Measurements from ENCODE around the gene ANKMY1. TPM values are rescaled to one million over a fixed set of nuclear protein-coding genes. Genes with fewer than 3 reads are reported as not detected.

ANKMY1 gene
- total RNA-seq, 1 donor from 2014 or later = 28.5 TPM

DNA sequence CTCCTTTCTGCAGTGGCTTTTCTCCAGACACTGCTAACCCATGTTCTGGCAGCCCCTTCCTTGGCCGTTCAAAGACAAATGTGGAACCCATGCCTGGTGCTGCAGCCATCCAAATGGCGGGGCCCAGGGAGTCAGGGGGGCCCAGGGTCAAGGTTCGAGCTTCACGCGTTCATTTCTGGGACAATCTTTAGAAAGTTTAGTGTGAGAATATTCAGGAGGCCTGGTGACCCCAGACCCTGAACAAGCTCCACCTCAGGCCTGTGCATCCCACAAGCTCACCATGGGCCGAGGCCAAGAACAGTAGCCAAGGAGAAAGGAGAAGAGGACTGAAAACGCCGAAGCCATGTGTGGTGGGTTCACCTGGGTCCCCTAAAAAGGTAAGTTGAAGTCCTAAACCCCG is 54.4 kb downstream of the ANKMY1 start:
- Mint-ChIP-seq H3K27ac (ENCODE audit: unreplicated experiment) (no peak overlapping the region), H3K9me3 (ENCODE audit: unreplicated experiment) (no peaks in the 10 kb centered on the region), H3K36me3 (ENCODE audit: unreplicated experiment) (peaks cover 7% of the 10 kb centered on the region), H3K4me1 (ENCODE audit: unreplicated experiment) (no peaks in the 10 kb centered on the region), H3K4me3 (ENCODE audit: unreplicated experiment) (no peak overlapping the region), H3K27me3 (ENCODE audit: unreplicated experiment) (no peaks in the 10 kb centered on the region)
- DNase-seq (ENCODE audit: extremely low spot score, unreplicated experiment) = peak; percentile 79
- TF ChIP-seq, protein P1, sequence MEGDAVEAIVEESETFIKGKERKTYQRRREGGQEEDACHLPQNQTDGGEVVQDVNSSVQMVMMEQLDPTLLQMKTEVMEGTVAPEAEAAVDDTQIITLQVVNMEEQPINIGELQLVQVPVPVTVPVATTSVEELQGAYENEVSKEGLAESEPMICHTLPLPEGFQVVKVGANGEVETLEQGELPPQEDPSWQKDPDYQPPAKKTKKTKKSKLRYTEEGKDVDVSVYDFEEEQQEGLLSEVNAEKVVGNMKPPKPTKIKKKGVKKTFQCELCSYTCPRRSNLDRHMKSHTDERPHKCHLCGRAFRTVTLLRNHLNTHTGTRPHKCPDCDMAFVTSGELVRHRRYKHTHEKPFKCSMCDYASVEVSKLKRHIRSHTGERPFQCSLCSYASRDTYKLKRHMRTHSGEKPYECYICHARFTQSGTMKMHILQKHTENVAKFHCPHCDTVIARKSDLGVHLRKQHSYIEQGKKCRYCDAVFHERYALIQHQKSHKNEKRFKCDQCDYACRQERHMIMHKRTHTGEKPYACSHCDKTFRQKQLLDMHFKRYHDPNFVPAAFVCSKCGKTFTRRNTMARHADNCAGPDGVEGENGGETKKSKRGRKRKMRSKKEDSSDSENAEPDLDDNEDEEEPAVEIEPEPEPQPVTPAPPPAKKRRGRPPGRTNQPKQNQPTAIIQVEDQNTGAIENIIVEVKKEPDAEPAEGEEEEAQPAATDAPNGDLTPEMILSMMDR (IDR thresholded peaks at IDR 0.05) = no peak

DNA sequence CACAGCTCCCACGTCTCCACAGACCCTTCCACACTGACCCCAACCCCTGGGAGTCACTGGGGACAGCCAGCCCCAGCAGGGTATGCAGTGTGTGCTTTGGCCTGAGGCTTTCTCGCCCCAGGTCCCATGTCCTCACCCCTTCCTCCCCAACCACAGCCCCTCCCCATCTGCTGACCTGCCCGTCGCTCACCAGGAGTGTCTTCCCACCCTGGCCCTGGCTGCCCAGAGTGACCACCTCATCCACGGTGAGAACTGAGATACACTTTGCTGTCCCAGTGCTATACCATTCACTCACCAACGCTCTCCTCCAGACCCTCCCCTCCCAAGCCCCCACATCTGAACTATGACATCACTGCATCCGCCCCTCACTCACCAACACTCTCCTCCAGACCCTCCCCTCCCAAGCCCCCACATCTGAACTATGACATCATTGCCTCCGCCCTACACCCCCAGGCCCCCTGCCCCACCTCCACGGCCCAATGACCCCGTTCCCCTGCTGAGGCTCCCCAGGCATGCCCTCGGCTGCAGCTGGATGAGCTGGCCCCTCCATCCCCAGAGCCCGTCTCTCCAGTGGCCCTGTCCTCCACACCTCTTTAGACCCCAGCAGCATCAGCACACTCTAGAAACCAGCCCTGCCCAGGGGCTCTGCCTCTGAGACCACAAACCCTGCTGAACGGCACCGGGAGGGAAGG is 55.2 kb downstream of the ANKMY1 start:
- TF ChIP-seq, protein P1 (IDR thresholded peaks at IDR 0.05) = no peak
- peak; percentile 79 for DNase-seq (ENCODE audit: extremely low spot score, unreplicated experiment)
- no peak overlapping the region for H3K27ac Mint-ChIP-seq (ENCODE audit: unreplicated experiment)
- H3K36me3 Mint-ChIP-seq (ENCODE audit: unreplicated experiment) = peaks cover 7% of the 10 kb centered on the region
- H3K4me1 Mint-ChIP-seq (ENCODE audit: unreplicated experiment) = no peaks in the 10 kb centered on the region
- H3K9me3 Mint-ChIP-seq (ENCODE audit: unreplicated experiment) = no peaks in the 10 kb centered on the region
- no peak overlapping the region for H3K4me3 Mint-ChIP-seq (ENCODE audit: unreplicated experiment)
- H3K27me3 Mint-ChIP-seq (ENCODE audit: unreplicated experiment) = no peaks in the 10 kb centered on the region

DNA sequence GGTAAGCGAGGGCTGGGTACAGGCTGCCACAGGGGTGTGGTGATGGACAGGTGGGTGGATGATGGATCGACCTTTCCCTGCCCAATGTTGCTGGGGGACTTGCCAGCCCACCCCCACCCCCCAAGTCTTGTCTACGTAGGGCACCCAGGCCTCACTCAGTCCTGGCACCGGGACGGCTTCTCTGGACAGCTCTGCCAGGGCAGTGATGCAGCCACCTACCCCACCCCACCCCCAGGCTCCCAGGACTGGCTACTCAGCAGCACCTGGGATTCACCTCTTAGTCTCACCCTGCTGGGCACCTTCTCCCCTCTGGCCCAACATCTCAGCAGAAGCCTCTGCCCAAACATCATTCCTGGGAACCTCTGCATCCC is 55.7 kb downstream of the ANKMY1 start:
- peaks cover 9% of the 10 kb centered on the region for H3K36me3 Mint-ChIP-seq (ENCODE audit: unreplicated experiment)
- H3K9me3 Mint-ChIP-seq (ENCODE audit: unreplicated experiment) = no peaks in the 10 kb centered on the region
- H3K4me1 Mint-ChIP-seq (ENCODE audit: unreplicated experiment) = no peaks in the 10 kb centered on the region
- H3K27ac Mint-ChIP-seq (ENCODE audit: unreplicated experiment) = no peak overlapping the region
- H3K4me3 Mint-ChIP-seq (ENCODE audit: unreplicated experiment) = no peak overlapping the region
- H3K27me3 Mint-ChIP-seq (ENCODE audit: unreplicated experiment) = no peaks in the 10 kb centered on the region
- DNase-seq (ENCODE audit: extremely low spot score, unreplicated experiment) = no peak
- TF ChIP-seq, protein P1 (IDR thresholded peaks at IDR 0.05) = no peak

DNA sequence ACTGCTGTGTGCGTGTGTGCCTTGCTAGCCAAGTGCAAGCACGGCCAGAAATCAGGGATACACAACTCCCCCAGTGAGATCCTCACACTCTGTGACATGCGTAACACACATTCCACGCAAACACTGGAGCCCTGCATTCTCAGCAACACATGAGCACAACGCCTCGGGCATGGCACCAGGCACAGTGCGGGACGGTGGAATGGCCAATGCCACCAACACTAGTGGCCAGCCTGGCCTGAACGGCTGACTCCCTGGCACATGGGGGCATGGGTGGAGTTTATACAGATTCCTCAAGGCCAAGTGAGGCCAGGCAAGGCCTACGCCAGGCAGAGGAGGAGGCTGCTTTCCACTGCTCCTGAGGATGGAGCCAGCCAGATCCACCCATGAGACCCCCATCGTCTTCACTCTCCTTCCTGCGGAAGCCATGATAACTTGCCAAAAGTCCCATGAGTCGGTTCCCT is 56.2 kb downstream of the ANKMY1 start:
- H3K9me3 Mint-ChIP-seq (ENCODE audit: unreplicated experiment) = no peaks in the 10 kb centered on the region
- DNase-seq (ENCODE audit: extremely low spot score, unreplicated experiment) = peak; percentile 77
- H3K4me3 Mint-ChIP-seq (ENCODE audit: unreplicated experiment) = no peak overlapping the region
- peaks cover 12% of the 10 kb centered on the region for H3K36me3 Mint-ChIP-seq (ENCODE audit: unreplicated experiment)
- no peak overlapping the region for H3K27ac Mint-ChIP-seq (ENCODE audit: unreplicated experiment)
- TF ChIP-seq, protein P1 (IDR thresholded peaks at IDR 0.05) = no peak
- H3K4me1 Mint-ChIP-seq (ENCODE audit: unreplicated experiment) = no peaks in the 10 kb centered on the region
- H3K27me3 Mint-ChIP-seq (ENCODE audit: unreplicated experiment) = no peaks in the 10 kb centered on the region

DNA sequence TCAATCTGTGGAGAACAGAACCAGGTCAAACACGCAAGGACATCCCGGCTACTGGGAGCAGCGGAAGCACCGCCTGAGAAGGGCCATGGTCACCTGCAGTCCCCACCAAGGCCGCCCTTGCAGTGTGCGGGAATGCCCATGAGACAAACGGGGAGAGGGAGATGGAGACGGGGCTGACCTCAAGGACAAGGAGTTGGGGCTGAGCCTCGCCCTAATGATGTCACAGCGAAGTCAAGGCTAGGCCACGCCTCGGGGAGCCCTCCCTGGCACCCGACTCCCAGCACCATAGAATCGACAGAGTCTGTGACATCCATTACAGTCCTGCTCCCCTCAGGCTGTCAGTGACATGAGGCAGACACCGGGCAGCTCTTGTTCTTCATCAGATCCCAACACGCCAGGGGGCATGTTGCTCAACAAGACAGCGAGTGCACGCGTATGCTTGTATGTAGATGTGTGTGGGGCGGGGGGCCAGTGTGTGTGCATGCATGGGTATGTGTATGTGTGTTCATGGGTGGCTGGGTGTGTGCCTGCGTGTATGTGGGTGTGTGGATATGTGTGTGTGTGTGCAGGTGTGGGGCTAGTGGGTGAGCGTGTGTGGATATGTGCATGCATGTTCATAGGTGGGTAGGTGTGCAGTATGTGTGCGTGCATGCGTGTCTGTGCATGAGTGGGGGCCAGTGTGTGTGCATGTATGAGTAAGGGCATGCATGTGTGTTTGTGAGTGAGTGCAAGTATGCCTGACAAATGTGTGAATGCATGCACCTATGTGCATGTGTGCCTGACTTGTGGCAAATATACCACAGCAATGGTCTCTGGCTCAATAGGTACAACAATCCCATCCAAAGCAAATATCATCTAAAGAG is 57.0 kb downstream of the ANKMY1 start:
- Mint-ChIP-seq H3K36me3 (ENCODE audit: unreplicated experiment) (peaks cover 19% of the 10 kb centered on the region), H3K4me1 (ENCODE audit: unreplicated experiment) (no peaks in the 10 kb centered on the region), H3K27me3 (ENCODE audit: unreplicated experiment) (no peaks in the 10 kb centered on the region), H3K27ac (ENCODE audit: unreplicated experiment) (no peak overlapping the region), H3K9me3 (ENCODE audit: unreplicated experiment) (no peaks in the 10 kb centered on the region), H3K4me3 (ENCODE audit: unreplicated experiment) (no peak overlapping the region)
- DNase-seq (ENCODE audit: extremely low spot score, unreplicated experiment) = peak; percentile 79
- TF ChIP-seq, protein P1 (IDR thresholded peaks at IDR 0.05) = no peak

All from osteocyte (in vitro differentiated cells).